Panc1 (cell line): ENCODE measurements around the gene DCLK2. TPM values are rescaled to one million over a fixed set of nuclear protein-coding genes. Genes with fewer than 3 reads are reported as not detected.

Experiments
- ATAC-seq: fragments of 200-7000 bp; cut with Tn5 transposase; 2 replicates; pipeline ENCODE4 v1.9.1; 2020; ENCODE audit warnings: mild to moderate bottlenecking, moderate library complexity
- BruUV-seq: library from RNA; stranded (reverse); fragments of 400-500 nt; replicated peaks from 2 replicates; lab custom pipeline; 2021; lab: Mats Ljungman, UMichigan
- CTCF ChIA-PET: fragments of 300-600 bp; sonication (Branson Sonifier 250); formaldehyde crosslinking; loops from one replicate; lab custom pipeline; 2022; ENCODE audit warnings: antibody characterized with exemption; lab: Charles Lee
- POLR2A ChIA-PET: fragments of 300-600 bp; sonication (Branson Sonifier 250); formaldehyde crosslinking; loops from one replicate; lab custom pipeline; 2022; ENCODE audit warnings: antibody characterized with exemption; lab: Charles Lee
- DNase-seq: peaks from one replicate; pipeline ENCODE4 v3.0.0-alpha.2; 2010; ENCODE audit warnings: low read depth, low spot score
- H3K27ac ChIP-seq: 2 replicates; pipeline ENCODE4 v1.5.1; 2011; ENCODE audit warnings: mild to moderate bottlenecking, low read length, inconsistent platforms
- H3K27me3 ChIP-seq: fragments of 200-500 bp; sonication (Bioruptor generic); 2 replicates; pipeline ENCODE4 v1.6.0; 2014; ENCODE audit warnings: low read length, inconsistent platforms; ENCODE audit not compliant: control insufficient read depth, insufficient read depth
- H3K36me3 ChIP-seq: fragments of 200-500 bp; sonication (Bioruptor generic); 2 replicates; pipeline ENCODE4 v1.5.1; 2014; ENCODE audit warnings: inconsistent platforms, mild to moderate bottlenecking, low read length, moderate library complexity; ENCODE audit not compliant: control insufficient read depth, insufficient read depth
- H3K4me1 ChIP-seq: 2 replicates; pipeline ENCODE4 v1.5.1; 2011; ENCODE audit warnings: inconsistent platforms, mild to moderate bottlenecking, low read length, moderate library complexity; ENCODE audit not compliant: control insufficient read depth, insufficient read depth
- H3K4me3 ChIP-seq, 2 experiments: 2 replicates each; pipeline ENCODE4 v1.5.1; 2011 to 2012; ENCODE audit warnings: low read depth in 2 of 2, low read length in 2 of 2, mild to moderate bottlenecking in 2 of 2, inconsistent platforms in 1 of 2, moderate library complexity in 1 of 2
- H3K9me3 ChIP-seq: fragments of 200-500 bp; sonication (Bioruptor generic); 2 replicates; pipeline ENCODE4 v1.5.1; 2014; ENCODE audit warnings: low read depth, mild to moderate bottlenecking, inconsistent platforms, low read length, moderate library complexity; ENCODE audit not compliant: control insufficient read depth, insufficient read depth
- POLR2AphosphoS5 ChIP-seq: IDR thresholded peaks from 2 replicates; pipeline ENCODE4 v1.6.1; 2012; ENCODE audit warnings: mild to moderate bottlenecking, low read depth, low read length, moderate library complexity
- SIN3A ChIP-seq: IDR thresholded peaks from 2 replicates; pipeline ENCODE4 v1.6.1; 2012; ENCODE audit warnings: low read depth, mild to moderate bottlenecking, low read length, moderate library complexity, borderline replicate concordance; ENCODE audit not compliant: insufficient read depth
- TCF7L2 ChIP-seq: IDR thresholded peaks from 2 replicates; pipeline ENCODE4 v1.6.1; 2011; ENCODE audit warnings: mild to moderate bottlenecking, low read depth, low read length, inconsistent platforms
- in situ Hi-C: cut with HindIII; loops from 2 replicates; pipeline ENCODE4 v1.10.0; 2016; ENCODE audit warnings: low sequenced_read_pairs, low pct_unique_long_range_greater_than_20kb
- intact Hi-C: fragments of 100-400 bp; cut with micrococcal nuclease; formaldehyde crosslinking; loops from one replicate; pipeline ENCODE4 v1.10.0; 2022; ENCODE audit not compliant: unreplicated experiment
- total RNA-seq: library from RNA; stranded (reverse); gene quantifications from one replicate; pipeline ENCODE4 v1.2.1, GENCODE V29; 2021; ENCODE audit not compliant: unreplicated experiment
- TF ChIP-seq, protein P1 (sequence below): fragments of 450-650 bp; IDR thresholded peaks from 2 replicates; pipeline ENCODE4 v1.5.1; 2017; ENCODE audit warnings: mild to moderate bottlenecking
- TF ChIP-seq, protein P2 (sequence below), 2 experiments: IDR thresholded peaks; 2 replicates each; pipeline ENCODE4 v1.6.1; 2011 to 2012; ENCODE audit warnings: low read depth in 2 of 2, control low read depth in 1 of 2, low read length in 1 of 2, mild to moderate bottlenecking in 1 of 2, moderate library complexity in 1 of 2; ENCODE audit not compliant: insufficient read depth in 1 of 2

Gene DCLK2
- total RNA-seq, 1 experiment from 2014 or later = 9.5 TPM

DNA sequence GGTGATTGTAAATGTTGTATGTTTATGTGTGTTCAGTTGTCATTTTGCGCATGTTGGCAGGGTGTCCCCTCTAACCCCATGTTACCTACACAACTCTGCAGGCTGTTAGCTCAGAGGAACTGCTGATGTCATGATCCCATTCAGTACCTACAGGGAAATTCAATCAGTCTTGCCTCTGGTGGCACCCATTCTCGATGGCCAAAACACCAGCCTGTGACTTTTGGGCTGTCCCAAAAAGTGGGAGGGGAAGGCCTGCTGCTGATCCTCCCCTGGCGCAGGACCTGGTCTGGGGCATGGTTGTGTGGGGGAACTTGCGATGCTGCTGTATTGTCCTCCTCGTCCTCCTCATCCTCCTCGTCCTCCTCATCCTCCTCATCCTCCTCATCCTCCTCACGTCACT is 174.5 kb downstream of the DCLK2 start:
- intact Hi-C loops = no loop called here
- POLR2A ChIA-PET = no interaction called here
- Histone ChIP-seq H3K36me3 (no peaks in the 10 kb centered on the region), H3K27ac (no peak overlapping the region), H3K4me1 (0 out of 2 replicates have a peak, but pooled peaks cover 3% of the 10 kb centered on the region), H3K27me3 (no peaks in the 10 kb centered on the region), H3K4me3 (no peak overlapping the region), H3K9me3 (no peaks in the 10 kb centered on the region)
- BruUV-seq = no TSS peak
- ATAC-seq (no peak), DNase-seq (no peak)
- no peak for TF ChIP-seq SIN3A
- no peak for TF ChIP-seq TCF7L2
- in situ Hi-C loops = no loop called here
- CTCF ChIA-PET = no interaction called here

DNA sequence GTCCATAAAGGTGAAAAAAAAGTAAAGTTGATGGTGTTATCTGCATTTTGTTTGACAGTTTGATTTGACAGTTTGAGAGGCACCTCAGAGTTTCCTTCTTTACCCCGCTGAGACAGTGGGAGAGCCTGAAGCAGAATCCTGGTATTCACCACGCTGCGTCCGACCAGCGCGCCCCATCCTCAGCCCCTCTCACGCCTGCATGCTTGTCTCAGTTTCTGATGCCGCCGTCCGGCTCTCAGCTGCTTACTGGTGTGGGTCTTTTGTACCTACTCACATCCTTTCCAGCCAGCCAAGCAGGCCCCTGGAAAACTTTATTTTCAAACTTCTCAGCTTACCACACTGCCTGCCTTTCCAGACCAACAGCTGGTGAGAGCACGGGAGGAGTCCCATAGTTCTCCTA is 175.2 kb downstream of the DCLK2 start:
- POLR2A ChIA-PET = no interaction called here
- H3K9me3 ChIP-seq = no peaks in the 10 kb centered on the region
- intact Hi-C loops (no loop called here), in situ Hi-C loops (no loop called here)
- no TSS peak for BruUV-seq
- CTCF ChIA-PET = no interaction called here
- H3K4me3 ChIP-seq = no peak overlapping the region
- ATAC-seq = no peak
- TF ChIP-seq POLR2AphosphoS5 (no peak), SIN3A (no peak), TCF7L2 (no peak)
- TF ChIP-seq, protein P1, sequence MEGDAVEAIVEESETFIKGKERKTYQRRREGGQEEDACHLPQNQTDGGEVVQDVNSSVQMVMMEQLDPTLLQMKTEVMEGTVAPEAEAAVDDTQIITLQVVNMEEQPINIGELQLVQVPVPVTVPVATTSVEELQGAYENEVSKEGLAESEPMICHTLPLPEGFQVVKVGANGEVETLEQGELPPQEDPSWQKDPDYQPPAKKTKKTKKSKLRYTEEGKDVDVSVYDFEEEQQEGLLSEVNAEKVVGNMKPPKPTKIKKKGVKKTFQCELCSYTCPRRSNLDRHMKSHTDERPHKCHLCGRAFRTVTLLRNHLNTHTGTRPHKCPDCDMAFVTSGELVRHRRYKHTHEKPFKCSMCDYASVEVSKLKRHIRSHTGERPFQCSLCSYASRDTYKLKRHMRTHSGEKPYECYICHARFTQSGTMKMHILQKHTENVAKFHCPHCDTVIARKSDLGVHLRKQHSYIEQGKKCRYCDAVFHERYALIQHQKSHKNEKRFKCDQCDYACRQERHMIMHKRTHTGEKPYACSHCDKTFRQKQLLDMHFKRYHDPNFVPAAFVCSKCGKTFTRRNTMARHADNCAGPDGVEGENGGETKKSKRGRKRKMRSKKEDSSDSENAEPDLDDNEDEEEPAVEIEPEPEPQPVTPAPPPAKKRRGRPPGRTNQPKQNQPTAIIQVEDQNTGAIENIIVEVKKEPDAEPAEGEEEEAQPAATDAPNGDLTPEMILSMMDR = no peak
- TF ChIP-seq, protein P2, sequence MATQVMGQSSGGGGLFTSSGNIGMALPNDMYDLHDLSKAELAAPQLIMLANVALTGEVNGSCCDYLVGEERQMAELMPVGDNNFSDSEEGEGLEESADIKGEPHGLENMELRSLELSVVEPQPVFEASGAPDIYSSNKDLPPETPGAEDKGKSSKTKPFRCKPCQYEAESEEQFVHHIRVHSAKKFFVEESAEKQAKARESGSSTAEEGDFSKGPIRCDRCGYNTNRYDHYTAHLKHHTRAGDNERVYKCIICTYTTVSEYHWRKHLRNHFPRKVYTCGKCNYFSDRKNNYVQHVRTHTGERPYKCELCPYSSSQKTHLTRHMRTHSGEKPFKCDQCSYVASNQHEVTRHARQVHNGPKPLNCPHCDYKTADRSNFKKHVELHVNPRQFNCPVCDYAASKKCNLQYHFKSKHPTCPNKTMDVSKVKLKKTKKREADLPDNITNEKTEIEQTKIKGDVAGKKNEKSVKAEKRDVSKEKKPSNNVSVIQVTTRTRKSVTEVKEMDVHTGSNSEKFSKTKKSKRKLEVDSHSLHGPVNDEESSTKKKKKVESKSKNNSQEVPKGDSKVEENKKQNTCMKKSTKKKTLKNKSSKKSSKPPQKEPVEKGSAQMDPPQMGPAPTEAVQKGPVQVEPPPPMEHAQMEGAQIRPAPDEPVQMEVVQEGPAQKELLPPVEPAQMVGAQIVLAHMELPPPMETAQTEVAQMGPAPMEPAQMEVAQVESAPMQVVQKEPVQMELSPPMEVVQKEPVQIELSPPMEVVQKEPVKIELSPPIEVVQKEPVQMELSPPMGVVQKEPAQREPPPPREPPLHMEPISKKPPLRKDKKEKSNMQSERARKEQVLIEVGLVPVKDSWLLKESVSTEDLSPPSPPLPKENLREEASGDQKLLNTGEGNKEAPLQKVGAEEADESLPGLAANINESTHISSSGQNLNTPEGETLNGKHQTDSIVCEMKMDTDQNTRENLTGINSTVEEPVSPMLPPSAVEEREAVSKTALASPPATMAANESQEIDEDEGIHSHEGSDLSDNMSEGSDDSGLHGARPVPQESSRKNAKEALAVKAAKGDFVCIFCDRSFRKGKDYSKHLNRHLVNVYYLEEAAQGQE (IDR thresholded peaks at IDR 0.05; ENCODE audit: insufficient read depth in 1 of 2, low read depth in 2 of 2, low read length in 1 of 2) = no peak
- no peaks in the 10 kb centered on the region for H3K4me1 ChIP-seq
- no peaks in the 10 kb centered on the region for H3K36me3 ChIP-seq
- DNase-seq = no peak
- no peaks in the 10 kb centered on the region for H3K27me3 ChIP-seq
- no peak overlapping the region for H3K27ac ChIP-seq

DNA sequence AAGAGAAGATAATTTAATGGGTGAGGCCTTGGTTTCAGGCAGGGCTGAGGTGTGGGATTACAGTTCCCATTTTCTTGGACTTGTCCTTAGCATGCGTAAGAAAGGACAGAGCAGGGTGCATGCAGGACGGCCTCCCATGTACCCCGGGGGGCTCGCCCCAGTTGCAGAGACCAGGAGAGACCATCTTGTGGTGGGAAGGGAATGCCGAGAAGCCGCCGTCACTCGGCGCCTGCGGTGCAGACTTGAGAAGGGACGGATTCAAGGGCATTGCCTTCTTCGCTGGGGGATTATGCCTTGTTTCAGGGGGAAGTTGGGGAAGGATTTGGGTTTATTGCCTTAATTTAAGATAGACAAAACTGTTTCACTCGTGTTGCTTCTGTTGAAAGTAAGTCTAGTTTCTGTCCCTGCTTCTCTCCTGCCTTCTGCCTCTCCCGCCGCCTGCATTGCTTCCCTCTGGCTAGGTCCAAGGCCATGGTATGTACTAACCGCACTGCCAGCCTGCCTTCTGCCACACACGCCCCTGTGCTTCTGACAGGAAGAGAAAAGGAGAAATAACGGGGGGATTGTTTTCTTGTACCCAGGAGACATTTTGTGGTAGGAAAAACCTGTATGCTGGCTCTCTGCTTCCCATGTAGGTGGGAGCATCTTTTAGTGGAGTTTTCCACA is 175.9 kb downstream of the DCLK2 start:
- ChIA-PET CTCF (no interaction called here), POLR2A (no interaction called here)
- BruUV-seq = no TSS peak
- Histone ChIP-seq H3K4me1 (no peaks in the 10 kb centered on the region), H3K4me3 (no peak overlapping the region), H3K9me3 (no peaks in the 10 kb centered on the region), H3K36me3 (no peaks in the 10 kb centered on the region), H3K27me3 (no peaks in the 10 kb centered on the region), H3K27ac (no peak overlapping the region)
- DNase-seq = no peak
- no peak for ATAC-seq
- TF ChIP-seq SIN3A = no peak
- TF ChIP-seq TCF7L2 = no peak
- no peak for TF ChIP-seq POLR2AphosphoS5
- TF ChIP-seq, protein P2 (IDR thresholded peaks at IDR 0.05; ENCODE audit: insufficient read depth in 1 of 2, low read depth in 2 of 2, low read length in 1 of 2) = no peak
- TF ChIP-seq, protein P1 = no peak
- intact Hi-C loops = no loop called here
- in situ Hi-C loops = no loop called here
